A549 (cell line): Measurements from ENCODE around the gene CMBL. TPM values are rescaled to one million over a fixed set of nuclear protein-coding genes. Genes with fewer than 3 reads are reported as not detected.

ENCODE experiments used
- ATAC-seq, 2 experiments: fragments of 200-7000 bp in 1 of 2; fragments of >200 bp in 1 of 2; cut with Nextera tagmentation in 1 of 2; cut with Tn5 transposase in 1 of 2; 3 replicates each; pipeline versions ENCODE4 v1.8.0 to v1.9.1; 2018 to 2020; ENCODE audit warnings: mild to moderate bottlenecking in 1 of 2, moderate library complexity in 1 of 2
- CTCF ChIA-PET: fragments of 300-600 bp; sonication (Branson Sonifier 250); formaldehyde crosslinking; extraction: SDS; loops from one replicate; lab custom pipeline; 2021; ENCODE audit warnings: antibody characterized with exemption, inconsistent platforms; lab: Yijun Ruan, JAX
- POLR2A ChIA-PET: fragments of 350-600 bp; formaldehyde crosslinking; extraction: SDS; loops from one replicate; lab custom pipeline; 2021; ENCODE audit warnings: antibody characterized with exemption, inconsistent platforms; lab: Yijun Ruan, JAX
- DNase-seq, 2 experiments: peaks; one replicate each; pipeline versions ENCODE4 v3.0.0 to v3.0.0-alpha.2; 2011 to 2016; ENCODE audit warnings: low read depth in 1 of 2, low spot score in 1 of 2
- FAIRE-seq: peaks from 2 replicates; lab custom pipeline; 2011; peaks lifted over from hg19 to GRCh38; lab: Jason Lieb, UNC
- H3K27ac ChIP-seq, 2 experiments: fragments of >200 bp; sonication (Bioruptor Twin); formaldehyde crosslinking; 3 replicates each; pipeline ENCODE4 v1.5.1; 2016 to 2017
- H3K4me1 ChIP-seq: fragments of >200 bp; sonication (Bioruptor Twin); formaldehyde crosslinking; 3 replicates; pipeline ENCODE4 v1.6.1; 2016
- H3K4me2 ChIP-seq: fragments of >200 bp; sonication (Bioruptor Twin); formaldehyde crosslinking; 3 replicates; pipeline ENCODE4 v1.6.1; 2016
- H3K4me3 ChIP-seq: fragments of >200 bp; sonication (Bioruptor Twin); formaldehyde crosslinking; 3 replicates; pipeline ENCODE4 v1.5.1; 2016
- H3K9me3 ChIP-seq: fragments of >200 bp; sonication (Bioruptor Twin); formaldehyde crosslinking; 3 replicates; pipeline ENCODE4 v1.6.1; 2016
- CBX2 ChIP-seq: fragments of 200-600 bp; sonication (generic); IDR thresholded peaks from 2 replicates; pipeline ENCODE4 v1.6.1; 2016; ENCODE audit warnings: low read depth, mild to moderate bottlenecking, borderline replicate concordance
- CEBPB ChIP-seq, 2 experiments: fragments of >200 bp in 1 of 2; sonication (Bioruptor Twin) in 1 of 2; formaldehyde crosslinking in 1 of 2; IDR thresholded peaks; 2 replicates each; pipeline ENCODE4 v1.6.1; 2012 to 2016
- FOSL2 ChIP-seq, 2 experiments: fragments of 450-650 bp in 1 of 2; fragments of >200 bp in 1 of 2; sonication (Bioruptor Twin) in 1 of 2; formaldehyde crosslinking; IDR thresholded peaks; 2 replicates each; pipeline versions ENCODE4 v1.5.0 to v1.6.1; 2016 to 2020; ENCODE audit warnings: mild to moderate bottlenecking in 1 of 2, moderate library complexity in 1 of 2
- FOXS1 ChIP-seq: fragments of 250-450 bp; sonication (Bioruptor Pico); IDR thresholded peaks from 2 replicates; pipeline ENCODE4 v1.5.0; 2020; ENCODE audit warnings: mild to moderate bottlenecking, moderate library complexity
- GATA3 ChIP-seq: IDR thresholded peaks from 2 replicates; pipeline ENCODE4 v1.6.1; 2012; ENCODE audit warnings: borderline replicate concordance
- HOXB13 ChIP-seq: fragments of 250-450 bp; sonication (Bioruptor Pico); IDR thresholded peaks from 2 replicates; pipeline ENCODE4 v1.5.0; 2020; ENCODE audit warnings: low read depth, mild to moderate bottlenecking, moderate library complexity
- HOXB5 ChIP-seq: fragments of 250-450 bp; sonication (Bioruptor Pico); IDR thresholded peaks from 2 replicates; pipeline ENCODE4 v1.5.0; 2020; ENCODE audit warnings: mild to moderate bottlenecking, moderate library complexity
- JUNB ChIP-seq: fragments of >200 bp; sonication (Bioruptor Twin); formaldehyde crosslinking; IDR thresholded peaks from 2 replicates; pipeline ENCODE4 v1.6.1; 2016
- KDM1A ChIP-seq: fragments of 200-600 bp; sonication (generic); IDR thresholded peaks from 2 replicates; pipeline ENCODE4 v1.6.1; 2016; ENCODE audit warnings: low read depth, mild to moderate bottlenecking
- MAZ ChIP-seq: fragments of 150-350 bp; IDR thresholded peaks from 2 replicates; pipeline ENCODE4 v1.6.1; 2014; ENCODE audit warnings: antibody characterized with exemption, low read depth, low read length, borderline replicate concordance
- MYC ChIP-seq: IDR thresholded peaks from 2 replicates; pipeline ENCODE4 v1.6.1; 2012; ENCODE audit warnings: mild to moderate bottlenecking, inconsistent platforms, low read length, improper control_type of control experiment, borderline replicate concordance
- NR3C1 ChIP-seq: fragments of >200 bp; sonication (Bioruptor Twin); formaldehyde crosslinking; IDR thresholded peaks from 3 replicates; pipeline ENCODE4 v1.6.1; 2017
- POLR2A ChIP-seq: IDR thresholded peaks from 2 replicates; pipeline ENCODE4 v1.6.1; 2012; ENCODE audit warnings: mild to moderate bottlenecking, low read length
- RAD21 ChIP-seq, 2 experiments: fragments of >200 bp in 1 of 2; sonication (Bioruptor Twin) in 1 of 2; formaldehyde crosslinking in 1 of 2; IDR thresholded peaks in 1 of 2; conservative IDR thresholded peaks in 1 of 2; 2 replicates in 1 of 2; 3 replicates in 1 of 2; pipeline ENCODE4 v1.6.1; 2012 to 2018; ENCODE audit warnings: inconsistent platforms in 1 of 2
- SMC3 ChIP-seq: fragments of >200 bp; sonication (Bioruptor Twin); formaldehyde crosslinking; IDR thresholded peaks from 3 replicates; pipeline ENCODE4 v1.6.1; 2018; ENCODE audit warnings: inconsistent platforms
- ZC3H11A ChIP-seq: fragments of 450-650 bp; IDR thresholded peaks from 2 replicates; pipeline ENCODE4 v1.6.1; 2014; ENCODE audit warnings: antibody characterized with exemption, mild to moderate bottlenecking
- ZFP36 ChIP-seq: fragments of 450-650 bp; IDR thresholded peaks from 2 replicates; pipeline ENCODE4 v1.6.1; 2014; ENCODE audit warnings: borderline replicate concordance; ENCODE audit not compliant: partially characterized antibody
- ZNF302 ChIP-seq: fragments of 250-450 bp; sonication (Bioruptor Pico); IDR thresholded peaks from 2 replicates; pipeline ENCODE4 v1.9.0; 2021; ENCODE audit warnings: inconsistent platforms, mild to moderate bottlenecking, moderate library complexity
- ZSCAN20 ChIP-seq: fragments of 250-450 bp; sonication (Bioruptor Pico); IDR thresholded peaks from 2 replicates; pipeline ENCODE4 v1.8.0; 2022; ENCODE audit warnings: mild to moderate bottlenecking, moderate library complexity
- WGBS: methylation state at CpG from one replicate; pipeline ENCODE4 v1.1.6; 2017; ENCODE audit errors: missing lambda C conversion rate; 5-methylcytosine and 5-hydroxymethylcytosine counted together
- polyA plus RNA-seq, 4 experiments: library from polyadenylated mRNA; depleted of rRNA in 3 of 4; stranded (reverse); fragments of >200 nt; fragmentation: RNase III in 1 of 4; extraction: RNeasy Plus Mini Kit Qiagen cat#74134 plus additional on column Dnase treatment in 1 of 4; gene quantifications; 2 replicates in 3 of 4; 3 replicates in 1 of 4; pipeline ENCODE4 v1.2.3, GENCODE V29; 2011 to 2017
- TF ChIP-seq, protein P1 (sequence below): IDR thresholded peaks from 2 replicates; pipeline ENCODE4 v1.6.1; 2012; ENCODE audit warnings: low read depth, borderline replicate concordance
- TF ChIP-seq, protein P2 (sequence below): fragments of >200 bp; sonication (Bioruptor Twin); formaldehyde crosslinking; IDR thresholded peaks from 3 replicates; pipeline ENCODE4 v1.6.1; 2016
- TF ChIP-seq, protein P3 (sequence below): fragments of 250-450 bp; sonication (Bioruptor Pico); IDR thresholded peaks from 2 replicates; pipeline ENCODE4 v1.5.0; 2021; ENCODE audit warnings: mild to moderate bottlenecking, moderate library complexity, borderline replicate concordance
- TF ChIP-seq, protein P4 (sequence below): fragments of >200 bp; sonication (Bioruptor Twin); formaldehyde crosslinking; IDR thresholded peaks from 2 replicates; pipeline ENCODE4 v1.6.1; 2016

The CMBL gene
- polyA plus RNA-seq, 2 of the 4 experiments (the other 2 are of a cell fraction): 23.5 to 32.6 TPM

DNA sequence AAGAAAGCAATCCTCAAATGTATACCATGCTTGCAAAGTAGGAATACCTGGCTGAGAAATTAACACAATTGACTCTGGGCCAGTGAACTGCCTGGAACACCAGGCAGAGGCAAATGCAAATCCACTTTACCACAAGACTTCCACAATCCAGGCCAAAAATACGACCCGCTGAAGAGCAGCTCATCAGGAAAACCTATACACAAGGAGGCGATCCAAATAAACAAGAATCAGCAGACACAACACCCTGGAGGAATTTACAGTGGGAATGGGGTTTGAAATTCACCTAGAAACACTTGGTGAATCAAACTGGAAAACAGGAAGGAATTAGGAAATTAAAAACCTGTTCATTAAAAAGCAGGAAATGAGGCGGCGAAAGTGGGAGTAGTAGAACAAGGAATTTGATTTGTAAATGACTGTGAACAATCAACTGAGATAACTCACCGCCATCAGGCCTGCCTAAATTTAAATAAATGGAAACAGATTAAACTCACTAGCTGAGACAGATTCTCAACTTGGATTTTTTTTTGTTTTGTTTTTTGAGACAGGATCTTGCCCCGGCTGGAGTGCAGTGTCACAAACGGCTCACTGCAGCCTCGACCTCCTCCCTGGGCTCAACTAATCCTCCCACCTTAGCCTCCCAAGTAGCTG is 15.9 kb downstream of the CMBL start:
- WGBS: 86% methylated on average over 9 of the region's 9 CpGs
- ATAC-seq (no peak), FAIRE-seq (no peak), DNase-seq (no peak)
- H3K4me3 ChIP-seq: no peak overlapping the region
- ChIA-PET POLR2A (no interaction called here), CTCF (interaction anchor here (0.8 to 1.8 kb wide), 5 partner anchors 8 to 398 kb away, joined by 3 to 10 read pairs (median 3); no protein-coding TSS in a partner anchor)
- H3K27ac ChIP-seq: no peak overlapping the region
- H3K4me1 ChIP-seq: peaks cover 5% of the 10 kb centered on the region; the same call in 1 of the 3 replicates
- H3K4me2 ChIP-seq: no peak overlapping the region
- H3K9me3 ChIP-seq: no peaks in the 10 kb centered on the region
- TF ChIP-seq FOSL2 (IDR thresholded peaks at IDR 0.05) (no peak), FOSL2 (CRISPR knock-in tag; IDR thresholded peaks at IDR 0.05) (no peak), HOXB5 (CRISPR knock-in tag) (no peak), ZC3H11A (no peak), SMC3 (no peak)
- TF ChIP-seq, protein P1, sequence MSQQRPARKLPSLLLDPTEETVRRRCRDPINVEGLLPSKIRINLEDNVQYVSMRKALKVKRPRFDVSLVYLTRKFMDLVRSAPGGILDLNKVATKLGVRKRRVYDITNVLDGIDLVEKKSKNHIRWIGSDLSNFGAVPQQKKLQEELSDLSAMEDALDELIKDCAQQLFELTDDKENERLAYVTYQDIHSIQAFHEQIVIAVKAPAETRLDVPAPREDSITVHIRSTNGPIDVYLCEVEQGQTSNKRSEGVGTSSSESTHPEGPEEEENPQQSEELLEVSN: no peak

DNA sequence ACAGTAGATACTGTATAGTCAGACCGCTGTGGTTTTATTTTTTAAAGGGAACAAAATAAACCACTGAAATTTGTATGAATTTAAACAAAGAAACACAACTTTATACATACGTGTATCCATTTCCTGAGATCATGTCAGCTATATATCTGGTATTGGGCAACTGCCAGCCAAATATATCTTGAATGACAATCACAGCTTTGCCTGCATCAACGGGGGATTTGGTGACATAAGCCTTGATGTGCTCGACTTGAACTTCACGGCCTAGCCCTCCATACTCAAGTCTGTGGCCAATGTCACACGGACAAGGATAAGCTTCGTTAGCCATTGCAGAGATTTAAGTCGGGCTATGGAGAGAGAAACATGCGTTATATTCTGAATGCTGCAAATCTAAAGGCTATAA is 17.3 kb downstream of the CMBL start:
- Histone ChIP-seq H3K4me2 (no peak overlapping the region), H3K9me3 (no peaks in the 10 kb centered on the region), H3K4me3 (no peak overlapping the region), H3K27ac (no peak overlapping the region), H3K4me1 (peaks cover 5% of the 10 kb centered on the region; the same call in 1 of the 3 replicates)
- no peak for ATAC-seq
- TF ChIP-seq JUNB (no peak), HOXB13 (CRISPR knock-in tag) (no peak), ZNF302 (CRISPR knock-in tag) (no peak), ZFP36 (no peak), MAZ (no peak), ZSCAN20 (no peak), RAD21 (conservative IDR thresholded peaks at IDR 0.05 in 1 of 2, IDR thresholded peaks at IDR 0.05 in 1 of 2) (no peak), FOXS1 (CRISPR knock-in tag) (no peak), CEBPB (IDR thresholded peaks at IDR 0.05) (no peak), MYC (no peak), GATA3 (no peak), CBX2 (no peak), NR3C1 (no peak), POLR2A (no peak), KDM1A (no peak)
- TF ChIP-seq, protein P2, sequence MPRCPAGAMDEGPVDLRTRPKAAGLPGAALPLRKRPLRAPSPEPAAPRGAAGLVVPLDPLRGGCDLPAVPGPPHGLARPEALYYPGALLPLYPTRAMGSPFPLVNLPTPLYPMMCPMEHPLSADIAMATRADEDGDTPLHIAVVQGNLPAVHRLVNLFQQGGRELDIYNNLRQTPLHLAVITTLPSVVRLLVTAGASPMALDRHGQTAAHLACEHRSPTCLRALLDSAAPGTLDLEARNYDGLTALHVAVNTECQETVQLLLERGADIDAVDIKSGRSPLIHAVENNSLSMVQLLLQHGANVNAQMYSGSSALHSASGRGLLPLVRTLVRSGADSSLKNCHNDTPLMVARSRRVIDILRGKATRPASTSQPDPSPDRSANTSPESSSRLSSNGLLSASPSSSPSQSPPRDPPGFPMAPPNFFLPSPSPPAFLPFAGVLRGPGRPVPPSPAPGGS: no peak
- TF ChIP-seq, protein P3, sequence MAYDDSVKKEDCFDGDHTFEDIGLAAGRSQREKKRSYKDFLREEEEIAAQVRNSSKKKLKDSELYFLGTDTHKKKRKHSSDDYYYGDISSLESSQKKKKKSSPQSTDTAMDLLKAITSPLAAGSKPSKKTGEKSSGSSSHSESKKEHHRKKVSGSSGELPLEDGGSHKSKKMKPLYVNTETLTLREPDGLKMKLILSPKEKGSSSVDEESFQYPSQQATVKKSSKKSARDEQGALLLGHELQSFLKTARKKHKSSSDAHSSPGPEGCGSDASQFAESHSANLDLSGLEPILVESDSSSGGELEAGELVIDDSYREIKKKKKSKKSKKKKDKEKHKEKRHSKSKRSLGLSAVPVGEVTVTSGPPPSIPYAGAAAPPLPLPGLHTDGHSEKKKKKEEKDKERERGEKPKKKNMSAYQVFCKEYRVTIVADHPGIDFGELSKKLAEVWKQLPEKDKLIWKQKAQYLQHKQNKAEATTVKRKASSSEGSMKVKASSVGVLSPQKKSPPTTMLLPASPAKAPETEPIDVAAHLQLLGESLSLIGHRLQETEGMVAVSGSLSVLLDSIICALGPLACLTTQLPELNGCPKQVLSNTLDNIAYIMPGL (CRISPR knock-in tag): no peak
- TF ChIP-seq, protein P4, sequence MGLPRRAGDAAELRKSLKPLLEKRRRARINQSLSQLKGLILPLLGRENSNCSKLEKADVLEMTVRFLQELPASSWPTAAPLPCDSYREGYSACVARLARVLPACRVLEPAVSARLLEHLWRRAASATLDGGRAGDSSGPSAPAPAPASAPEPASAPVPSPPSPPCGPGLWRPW: no peak
- WGBS: 85% methylated on average over 9 of the region's 9 CpGs
- CTCF ChIA-PET: interaction anchor here (0.9 to 1.7 kb wide), 2 partner anchors 9 to 134 kb away, joined by 3 to 10 read pairs; no protein-coding TSS in a partner anchor
- POLR2A ChIA-PET: no interaction called here
- no peak for FAIRE-seq
- DNase-seq: no peak
